Neural cell (in vitro differentiated cells): ENCODE data around the gene CPA1. TPM values are rescaled to one million over a fixed set of nuclear protein-coding genes. Genes with fewer than 3 reads are reported as not detected.

Experiments
- H2AFZ ChIP-seq: fragments of 200-600, 300-800 bp; sonication (generic), shearing (Covaris generic); 2 replicates; pipeline ENCODE4 v1.6.0; 2014; ENCODE audit warnings: low read depth, mild to moderate bottlenecking, antibody characterized with exemption, low read length, moderate library complexity
- H3F3A ChIP-seq: fragments of 200-600 bp; shearing (Covaris generic); 2 replicates; pipeline ENCODE4 v1.6.1; 2016; ENCODE audit warnings: mild to moderate bottlenecking, moderate library complexity, mixed read lengths, antibody characterized with exemption, low read length; ENCODE audit not compliant: insufficient read depth, poor library complexity, severe bottlenecking
- H3K27ac ChIP-seq: fragments of 200-600, 300-800 bp; sonication (generic), shearing (Covaris generic); 2 replicates; pipeline ENCODE4 v1.5.1; 2014; ENCODE audit warnings: mild to moderate bottlenecking, low read length, moderate library complexity
- H3K27me3 ChIP-seq: fragments of 300-800, 200-600 bp; sonication (generic), shearing (Covaris generic); 2 replicates; pipeline ENCODE4 v1.6.0; 2014; ENCODE audit warnings: mild to moderate bottlenecking, low read depth, low read length, moderate library complexity; ENCODE audit not compliant: insufficient read depth
- H3K36me3 ChIP-seq: fragments of 300-800, 200-600 bp; sonication (generic), shearing (Covaris generic); 2 replicates; pipeline ENCODE4 v1.5.1; 2014; ENCODE audit warnings: mild to moderate bottlenecking, antibody characterized with exemption, low read length, moderate library complexity; ENCODE audit not compliant: insufficient read depth
- H3K4me2 ChIP-seq: fragments of 300-800, 200-600 bp; sonication (generic), shearing (Covaris generic); 2 replicates; pipeline ENCODE4 v1.6.0; 2014; ENCODE audit warnings: mild to moderate bottlenecking, low read length
- H3K4me3 ChIP-seq: fragments of 300-800, 200-600 bp; sonication (generic), shearing (Covaris generic); 2 replicates; pipeline ENCODE4 v1.5.1; 2014; ENCODE audit warnings: mild to moderate bottlenecking, low read length, moderate library complexity
- H3K79me2 ChIP-seq: fragments of 200-600 bp; shearing (Covaris generic); replicated peaks from 2 replicates; pipeline ENCODE4 v1.6.0; 2014; ENCODE audit warnings: mild to moderate bottlenecking, low read length, moderate library complexity; ENCODE audit not compliant: insufficient read depth
- H3K9ac ChIP-seq: fragments of 300-800, 200-600 bp; sonication (generic), shearing (Covaris generic); 2 replicates; pipeline ENCODE4 v1.6.1; 2016; ENCODE audit warnings: mild to moderate bottlenecking, low read length, mixed read lengths
- H3K9me2 ChIP-seq: fragments of 200-600 bp; shearing (Covaris generic); 2 replicates; pipeline ENCODE4 v1.6.1; 2016; ENCODE audit warnings: mild to moderate bottlenecking, low read length, mixed read lengths; ENCODE audit not compliant: insufficient read depth
- H3K9me3 ChIP-seq: fragments of 200-600, 300-800 bp; sonication (generic), shearing (Covaris generic); 2 replicates; pipeline ENCODE4 v1.6.1; 2016; ENCODE audit warnings: mild to moderate bottlenecking, mixed run types, low read length, moderate library complexity, mixed read lengths
- H4K20me1 ChIP-seq: fragments of 200-600 bp; shearing (Covaris generic); 2 replicates; pipeline ENCODE4 v1.6.1; 2016; ENCODE audit warnings: mild to moderate bottlenecking, mixed run types; ENCODE audit not compliant: insufficient read depth
- EP300 ChIP-seq: fragments of 450-650 bp; conservative IDR thresholded peaks from 2 replicates; pipeline ENCODE4 v1.6.1; 2014; ENCODE audit warnings: antibody characterized with exemption, mild to moderate bottlenecking, moderate library complexity; ENCODE audit not compliant: poor library complexity, severe bottlenecking
- EZH2 ChIP-seq: fragments of 200-600, 300-800 bp; shearing (Covaris generic), sonication (generic); IDR thresholded peaks from 2 replicates; pipeline ENCODE4 v1.6.1; 2014; ENCODE audit warnings: antibody characterized with exemption, low read length, borderline replicate concordance, mild to moderate bottlenecking; ENCODE audit not compliant: insufficient read depth, poor library complexity, severe bottlenecking
- MXI1 ChIP-seq: fragments of 450-650 bp; conservative IDR thresholded peaks from 2 replicates; pipeline ENCODE4 v1.6.1; 2014; ENCODE audit warnings: antibody characterized with exemption, mild to moderate bottlenecking; ENCODE audit not compliant: poor library complexity, severe bottlenecking
- POLR2AphosphoS5 ChIP-seq: IDR thresholded peaks from 2 replicates; pipeline ENCODE4 v1.6.1; 2012
- RAD21 ChIP-seq: fragments of 450-650 bp; conservative IDR thresholded peaks from 2 replicates; pipeline ENCODE4 v1.6.1; 2014; ENCODE audit warnings: antibody characterized with exemption, mild to moderate bottlenecking, moderate library complexity
- SMC3 ChIP-seq: fragments of 450-650 bp; conservative IDR thresholded peaks from 2 replicates; pipeline ENCODE4 v1.6.1; 2014; ENCODE audit warnings: antibody characterized with exemption, mild to moderate bottlenecking, moderate library complexity; ENCODE audit not compliant: poor library complexity
- TAF1 ChIP-seq: IDR thresholded peaks from 2 replicates; pipeline ENCODE4 v1.6.1; 2012; ENCODE audit warnings: low read depth
- polyA plus RNA-seq: library from polyadenylated mRNA; depleted of rRNA; stranded (reverse); fragments of >200 nt; gene quantifications from 2 replicates; pipeline ENCODE4 v1.2.3, GENCODE V29; 2014
- TF ChIP-seq, protein P1 (sequence below): IDR thresholded peaks from 2 replicates; pipeline ENCODE4 v1.6.1; 2012; ENCODE audit warnings: borderline replicate concordance
- TF ChIP-seq, protein P2 (sequence below): fragments of 450-650 bp; IDR thresholded peaks from 2 replicates; pipeline ENCODE4 v1.5.1; 2014; ENCODE audit warnings: antibody characterized with exemption, mild to moderate bottlenecking, moderate library complexity; ENCODE audit not compliant: poor library complexity, severe bottlenecking

Gene CPA1
- polyA plus RNA-seq, 1 donor from 2014 or later = not detected

DNA sequence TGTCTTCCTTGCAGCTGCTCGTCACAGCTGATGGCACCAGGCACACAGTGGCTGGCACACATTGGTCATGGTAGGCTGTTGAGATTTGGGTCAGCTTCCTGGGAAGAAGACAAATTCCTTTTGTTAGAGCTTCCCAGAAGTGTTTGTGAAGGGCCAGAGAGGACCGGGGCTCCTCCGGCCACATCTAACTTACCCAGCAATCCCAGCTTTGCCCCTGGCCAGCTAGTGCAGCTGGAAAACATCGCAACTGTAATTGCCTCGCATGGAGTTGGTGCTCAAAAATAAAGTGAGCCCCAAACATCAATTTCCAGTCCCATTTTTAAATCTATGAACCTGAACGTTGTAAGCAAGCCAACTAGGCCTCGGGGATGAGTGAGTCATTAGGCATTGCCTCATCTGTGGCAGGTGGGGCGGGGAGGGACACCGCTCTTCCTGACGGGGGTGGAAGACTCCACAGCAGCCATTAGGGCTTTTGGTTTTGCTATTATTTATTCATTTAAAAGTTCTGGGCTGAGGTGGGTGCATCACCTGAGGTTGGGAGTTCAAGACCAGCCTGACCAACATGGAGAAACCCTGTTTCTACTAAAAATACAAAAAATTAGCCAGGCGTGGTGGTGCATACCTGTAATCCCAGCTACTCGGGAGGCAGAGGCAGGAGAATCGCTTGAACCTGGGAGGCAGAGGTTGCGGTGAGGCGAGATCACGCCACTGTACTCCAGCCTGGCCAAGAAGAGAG lies 23.2 kb upstream of the CPA1 start:
- Histone ChIP-seq H2AFZ (no peak overlapping the region), H3K27me3 (no peaks in the 10 kb centered on the region), H3F3A (peaks cover 7% of the 10 kb centered on the region), H3K36me3 (no peaks in the 10 kb centered on the region), H3K9me3 (no peaks in the 10 kb centered on the region), H3K79me2 (no peaks in the 10 kb centered on the region), H4K20me1 (no peaks in the 10 kb centered on the region), H3K4me2 (no peak overlapping the region), H3K9me2 (no peaks in the 10 kb centered on the region), H3K9ac (peak overlapping the region; percentile 51), H3K27ac (peak overlapping the region; percentile 99), H3K4me3 (no peak overlapping the region)
- TF ChIP-seq RAD21 (no peak), EZH2 (no peak), SMC3 (no peak), TAF1 (no peak), EP300 (no peak), MXI1 (no peak), POLR2AphosphoS5 (no peak)
- TF ChIP-seq, protein P1, sequence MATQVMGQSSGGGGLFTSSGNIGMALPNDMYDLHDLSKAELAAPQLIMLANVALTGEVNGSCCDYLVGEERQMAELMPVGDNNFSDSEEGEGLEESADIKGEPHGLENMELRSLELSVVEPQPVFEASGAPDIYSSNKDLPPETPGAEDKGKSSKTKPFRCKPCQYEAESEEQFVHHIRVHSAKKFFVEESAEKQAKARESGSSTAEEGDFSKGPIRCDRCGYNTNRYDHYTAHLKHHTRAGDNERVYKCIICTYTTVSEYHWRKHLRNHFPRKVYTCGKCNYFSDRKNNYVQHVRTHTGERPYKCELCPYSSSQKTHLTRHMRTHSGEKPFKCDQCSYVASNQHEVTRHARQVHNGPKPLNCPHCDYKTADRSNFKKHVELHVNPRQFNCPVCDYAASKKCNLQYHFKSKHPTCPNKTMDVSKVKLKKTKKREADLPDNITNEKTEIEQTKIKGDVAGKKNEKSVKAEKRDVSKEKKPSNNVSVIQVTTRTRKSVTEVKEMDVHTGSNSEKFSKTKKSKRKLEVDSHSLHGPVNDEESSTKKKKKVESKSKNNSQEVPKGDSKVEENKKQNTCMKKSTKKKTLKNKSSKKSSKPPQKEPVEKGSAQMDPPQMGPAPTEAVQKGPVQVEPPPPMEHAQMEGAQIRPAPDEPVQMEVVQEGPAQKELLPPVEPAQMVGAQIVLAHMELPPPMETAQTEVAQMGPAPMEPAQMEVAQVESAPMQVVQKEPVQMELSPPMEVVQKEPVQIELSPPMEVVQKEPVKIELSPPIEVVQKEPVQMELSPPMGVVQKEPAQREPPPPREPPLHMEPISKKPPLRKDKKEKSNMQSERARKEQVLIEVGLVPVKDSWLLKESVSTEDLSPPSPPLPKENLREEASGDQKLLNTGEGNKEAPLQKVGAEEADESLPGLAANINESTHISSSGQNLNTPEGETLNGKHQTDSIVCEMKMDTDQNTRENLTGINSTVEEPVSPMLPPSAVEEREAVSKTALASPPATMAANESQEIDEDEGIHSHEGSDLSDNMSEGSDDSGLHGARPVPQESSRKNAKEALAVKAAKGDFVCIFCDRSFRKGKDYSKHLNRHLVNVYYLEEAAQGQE = no peak
- TF ChIP-seq, protein P2, sequence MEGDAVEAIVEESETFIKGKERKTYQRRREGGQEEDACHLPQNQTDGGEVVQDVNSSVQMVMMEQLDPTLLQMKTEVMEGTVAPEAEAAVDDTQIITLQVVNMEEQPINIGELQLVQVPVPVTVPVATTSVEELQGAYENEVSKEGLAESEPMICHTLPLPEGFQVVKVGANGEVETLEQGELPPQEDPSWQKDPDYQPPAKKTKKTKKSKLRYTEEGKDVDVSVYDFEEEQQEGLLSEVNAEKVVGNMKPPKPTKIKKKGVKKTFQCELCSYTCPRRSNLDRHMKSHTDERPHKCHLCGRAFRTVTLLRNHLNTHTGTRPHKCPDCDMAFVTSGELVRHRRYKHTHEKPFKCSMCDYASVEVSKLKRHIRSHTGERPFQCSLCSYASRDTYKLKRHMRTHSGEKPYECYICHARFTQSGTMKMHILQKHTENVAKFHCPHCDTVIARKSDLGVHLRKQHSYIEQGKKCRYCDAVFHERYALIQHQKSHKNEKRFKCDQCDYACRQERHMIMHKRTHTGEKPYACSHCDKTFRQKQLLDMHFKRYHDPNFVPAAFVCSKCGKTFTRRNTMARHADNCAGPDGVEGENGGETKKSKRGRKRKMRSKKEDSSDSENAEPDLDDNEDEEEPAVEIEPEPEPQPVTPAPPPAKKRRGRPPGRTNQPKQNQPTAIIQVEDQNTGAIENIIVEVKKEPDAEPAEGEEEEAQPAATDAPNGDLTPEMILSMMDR = no peak

DNA sequence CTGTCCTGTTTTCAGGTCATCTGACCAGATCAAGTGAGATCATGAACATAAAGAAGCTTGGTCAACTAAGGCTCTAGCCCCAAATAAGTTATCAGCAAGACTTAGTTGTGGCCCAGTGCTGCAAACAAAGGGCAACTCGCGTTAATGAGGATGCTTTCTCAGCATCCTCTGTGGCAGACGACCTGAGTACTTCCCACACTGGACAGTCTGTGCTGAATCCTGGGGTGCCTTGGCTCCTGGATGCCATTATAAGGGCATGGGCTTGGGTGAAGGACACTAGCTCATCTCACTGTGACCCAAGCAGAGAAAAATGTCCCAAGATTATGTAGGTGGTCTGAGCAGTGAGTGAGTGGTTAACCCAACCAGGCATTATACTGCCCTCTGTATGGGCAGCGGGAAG lies 21.8 kb upstream of the CPA1 start:
- TF ChIP-seq RAD21 (no peak), SMC3 (no peak), POLR2AphosphoS5 (no peak), MXI1 (no peak), EP300 (no peak)
- Histone ChIP-seq H4K20me1 (no peaks in the 10 kb centered on the region), H3K9ac (no peak overlapping the region), H3K9me3 (no peaks in the 10 kb centered on the region), H3K79me2 (no peaks in the 10 kb centered on the region), H3K27me3 (no peaks in the 10 kb centered on the region), H3K27ac (no peak overlapping the region), H3K4me3 (no peak overlapping the region), H3K9me2 (no peaks in the 10 kb centered on the region), H3K36me3 (no peaks in the 10 kb centered on the region), H2AFZ (no peak overlapping the region), H3F3A (peaks cover 7% of the 10 kb centered on the region), H3K4me2 (no peak overlapping the region)
